GM06990 (cell line): ENCODE measurements around the gene KRT32.

ENCODE experiments used
- DNase-seq: peaks from one replicate; pipeline ENCODE4 v3.0.0-alpha.2; 2011; ENCODE audit not compliant: insufficient read length; ENCODE audit errors: extremely low read depth
- H3K27me3 ChIP-seq: replicated peaks from 2 replicates; pipeline ENCODE4 v1.6.0; 2011; ENCODE audit warnings: low read length; ENCODE audit not compliant: control insufficient read depth, insufficient read depth
- H3K36me3 ChIP-seq: 2 replicates; pipeline ENCODE4 v1.5.1; 2011; ENCODE audit warnings: low read length; ENCODE audit not compliant: control insufficient read depth, insufficient read depth
- H3K4me3 ChIP-seq: replicated peaks from 2 replicates; pipeline ENCODE4 v1.5.1; 2011; ENCODE audit warnings: low read depth, mild to moderate bottlenecking, control low read depth, low read length
- TF ChIP-seq, protein P1 (sequence below): IDR thresholded peaks from 2 replicates; pipeline ENCODE4 v1.5.1; 2011; ENCODE audit warnings: low read length, control low read depth, mild to moderate bottlenecking, inconsistent platforms; ENCODE audit not compliant: insufficient read depth, poor library complexity, severe bottlenecking

KRT32 gene

DNA sequence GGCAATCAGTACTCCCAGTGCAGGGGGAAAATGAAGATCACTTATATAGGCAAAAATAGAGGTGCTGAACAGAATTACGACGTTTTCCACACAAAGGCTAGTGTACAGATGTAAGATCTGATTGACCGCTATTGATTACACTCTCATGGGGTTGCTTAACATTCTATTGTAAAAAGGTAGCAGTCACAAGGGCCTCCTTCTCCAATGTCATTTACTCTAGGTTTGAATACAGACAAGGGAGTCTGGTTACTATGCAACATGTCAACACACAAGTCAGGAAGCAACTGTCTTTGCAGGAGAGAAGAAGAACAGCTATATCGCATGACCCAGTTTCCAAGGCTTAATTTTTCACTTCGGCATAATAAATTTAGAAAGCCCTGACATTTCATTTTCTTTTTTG, 50.7 kb downstream of the KRT32 start:
- Histone ChIP-seq H3K36me3 (no peaks in the 10 kb centered on the region), H3K4me3 (no peak overlapping the region), H3K27me3 (no peaks in the 10 kb centered on the region)
- TF ChIP-seq, protein P1, sequence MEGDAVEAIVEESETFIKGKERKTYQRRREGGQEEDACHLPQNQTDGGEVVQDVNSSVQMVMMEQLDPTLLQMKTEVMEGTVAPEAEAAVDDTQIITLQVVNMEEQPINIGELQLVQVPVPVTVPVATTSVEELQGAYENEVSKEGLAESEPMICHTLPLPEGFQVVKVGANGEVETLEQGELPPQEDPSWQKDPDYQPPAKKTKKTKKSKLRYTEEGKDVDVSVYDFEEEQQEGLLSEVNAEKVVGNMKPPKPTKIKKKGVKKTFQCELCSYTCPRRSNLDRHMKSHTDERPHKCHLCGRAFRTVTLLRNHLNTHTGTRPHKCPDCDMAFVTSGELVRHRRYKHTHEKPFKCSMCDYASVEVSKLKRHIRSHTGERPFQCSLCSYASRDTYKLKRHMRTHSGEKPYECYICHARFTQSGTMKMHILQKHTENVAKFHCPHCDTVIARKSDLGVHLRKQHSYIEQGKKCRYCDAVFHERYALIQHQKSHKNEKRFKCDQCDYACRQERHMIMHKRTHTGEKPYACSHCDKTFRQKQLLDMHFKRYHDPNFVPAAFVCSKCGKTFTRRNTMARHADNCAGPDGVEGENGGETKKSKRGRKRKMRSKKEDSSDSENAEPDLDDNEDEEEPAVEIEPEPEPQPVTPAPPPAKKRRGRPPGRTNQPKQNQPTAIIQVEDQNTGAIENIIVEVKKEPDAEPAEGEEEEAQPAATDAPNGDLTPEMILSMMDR, result no peak
- no peak for DNase-seq

- TF ChIP-seq, protein P1, result no peak
- no peak for DNase-seq
- Histone ChIP-seq H3K27me3 (no peaks in the 10 kb centered on the region), H3K36me3 (no peaks in the 10 kb centered on the region), H3K4me3 (no peak overlapping the region)
Observed at GRCh38 chr17:41415833-41416335, 51.3 kb downstream of the KRT32 start.

DNA sequence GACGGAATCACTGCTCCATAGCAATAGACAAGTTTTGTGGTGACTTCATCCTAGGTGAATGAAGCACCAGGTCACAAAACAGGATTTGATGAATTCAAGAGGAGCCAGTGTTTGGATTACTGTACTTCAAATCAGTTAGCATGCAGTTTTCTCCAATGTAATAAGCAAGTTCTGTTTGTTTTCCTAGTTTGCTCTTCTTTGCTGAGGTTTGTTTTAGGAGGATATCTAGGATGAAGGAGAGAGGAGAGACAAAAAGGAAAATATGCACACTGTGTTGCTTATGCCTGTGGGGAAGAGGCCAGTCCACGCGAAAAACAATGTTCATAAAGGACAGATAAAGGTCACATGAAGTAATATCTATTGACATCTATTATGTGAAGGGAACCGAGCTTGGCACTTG, 51.8 kb downstream of the KRT32 start:
- Histone ChIP-seq H3K27me3 (no peaks in the 10 kb centered on the region), H3K4me3 (no peak overlapping the region), H3K36me3 (no peaks in the 10 kb centered on the region)
- no peak for DNase-seq
- TF ChIP-seq, protein P1, result no peak

DNA sequence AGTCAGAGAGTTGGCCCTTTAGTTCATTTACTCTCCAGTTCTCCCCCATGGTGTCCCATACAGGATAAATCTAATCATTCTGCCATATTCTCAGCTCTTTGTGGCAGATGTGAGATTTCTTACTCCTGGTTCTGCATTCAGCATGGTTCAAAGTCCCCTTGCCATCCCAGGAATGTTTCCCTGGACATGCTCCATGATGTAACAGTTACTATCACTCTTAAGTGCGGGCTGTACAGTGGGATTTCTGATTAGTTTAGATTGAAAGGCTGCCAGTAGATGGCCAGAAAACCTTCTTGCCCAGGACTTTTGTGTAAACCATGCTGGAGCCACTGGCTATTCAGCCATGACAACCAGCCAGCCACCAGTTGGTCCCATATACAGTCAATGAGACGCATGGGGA, 53.2 kb downstream of the KRT32 start:
- TF ChIP-seq, protein P1, result no peak
- Histone ChIP-seq H3K4me3 (no peak overlapping the region), H3K27me3 (no peaks in the 10 kb centered on the region), H3K36me3 (no peaks in the 10 kb centered on the region)
- no peak for DNase-seq

DNA sequence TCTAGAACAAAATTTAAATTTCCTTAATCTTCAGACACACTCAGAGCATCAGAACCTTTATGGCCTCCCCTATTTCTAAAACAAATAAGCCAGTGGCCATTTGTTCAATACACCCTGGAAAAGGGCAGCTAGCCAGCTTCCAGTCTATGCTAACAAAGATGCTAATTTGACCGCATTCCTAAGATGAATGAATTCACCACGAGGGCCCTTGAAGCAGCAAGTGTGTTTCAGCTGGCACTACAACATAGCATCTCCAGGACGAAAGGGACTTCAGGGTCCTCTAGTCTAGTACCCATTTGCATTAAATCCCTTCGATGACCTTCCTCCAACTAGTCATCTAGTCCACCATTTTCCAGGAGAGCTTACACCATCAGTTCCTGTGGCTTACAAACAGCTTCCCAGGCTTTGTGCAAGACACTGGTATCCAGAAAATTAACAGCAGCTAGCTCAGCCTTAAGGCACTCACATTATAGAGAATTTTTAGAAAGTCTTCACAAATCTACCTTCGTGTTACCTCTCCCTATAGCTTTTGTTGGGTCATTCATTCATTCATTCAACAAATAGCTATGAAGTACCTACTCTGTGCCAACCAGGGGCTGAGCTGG, 53.7 kb downstream of the KRT32 start:
- no peaks in the 10 kb centered on the region for H3K27me3 ChIP-seq
- no peak overlapping the region for H3K4me3 ChIP-seq
- H3K36me3 ChIP-seq, result no peaks in the 10 kb centered on the region
- DNase-seq, result no peak
- TF ChIP-seq, protein P1, result no peak
